HepG2 (cell line): ENCODE data around the gene RDH14. TPM values are rescaled to one million over a fixed set of nuclear protein-coding genes. Genes with fewer than 3 reads are reported as not detected.

ENCODE experiments used
- ATAC-seq: fragments of 200-7000 bp; cut with Tn5 transposase; 3 replicates; pipeline ENCODE4 v1.9.1; 2020; ENCODE audit warnings: mild to moderate bottlenecking, moderate library complexity
- BruUV-seq: library from RNA; stranded (reverse); fragments of 400-500 nt; replicated peaks from 2 replicates; lab custom pipeline; 2021; lab: Mats Ljungman, UMichigan
- CTCF ChIA-PET: fragments of 300-600 bp; formaldehyde crosslinking; extraction: SDS; loops from one replicate; lab custom pipeline; 2021; ENCODE audit warnings: low total read pairs, inconsistent platforms, low intra/inter-chr PET ratio; lab: Yijun Ruan, JAX
- POLR2A ChIA-PET: fragments of 350-600 bp; sonication (Branson Sonifier 250); formaldehyde crosslinking; loops from one replicate; lab custom pipeline; 2020; ENCODE audit warnings: antibody characterized with exemption, inconsistent platforms; lab: Yijun Ruan, JAX
- DNase-seq: peaks from one replicate; pipeline ENCODE4 v3.0.0-alpha.2; 2015; ENCODE audit warnings: low spot score
- FAIRE-seq: peaks from 3 replicates; lab custom pipeline; 2011; peaks lifted over from hg19 to GRCh38; lab: Jason Lieb, UNC
- H2AFZ ChIP-seq: one replicate; pipeline ENCODE4 v1.6.1; 2011; ENCODE audit warnings: low read length, inconsistent platforms
- H3K27ac ChIP-seq: fragments of 300-600 bp; 3 replicates; pipeline ENCODE4 v1.8.0; 2011; ENCODE audit warnings: mixed run types, mild to moderate bottlenecking, mixed read lengths, low read length, inconsistent platforms; ENCODE audit not compliant: insufficient read depth; ENCODE audit errors: extremely low read length
- H3K27me3 ChIP-seq, 2 experiments: fragments of 200-600 bp in 1 of 2; 2 replicates in 1 of 2; 3 replicates in 1 of 2; pipeline versions ENCODE4 v1.6.0 to v1.8.0; 2011; ENCODE audit warnings: low read length in 2 of 2, mild to moderate bottlenecking in 2 of 2, moderate library complexity in 2 of 2, inconsistent platforms in 1 of 2; ENCODE audit not compliant: insufficient read depth in 2 of 2, control insufficient read depth in 1 of 2
- H3K36me3 ChIP-seq, 2 experiments: fragments of 200-600 bp in 1 of 2; replicated peaks in 1 of 2; 2 replicates in 1 of 2; 3 replicates in 1 of 2; pipeline versions ENCODE4 v1.5.1 to v1.8.0; 2011; ENCODE audit warnings: low read length in 2 of 2, inconsistent platforms in 1 of 2; ENCODE audit not compliant: insufficient read depth in 2 of 2, control insufficient read depth in 1 of 2
- H3K4me1 ChIP-seq: 2 replicates; pipeline ENCODE4 v1.5.1; 2012; ENCODE audit warnings: low read length, inconsistent platforms; ENCODE audit not compliant: insufficient read depth
- H3K4me2 ChIP-seq: 2 replicates; pipeline ENCODE4 v1.6.0; 2011; ENCODE audit warnings: low read depth, low read length, inconsistent platforms
- H3K4me3 ChIP-seq, 3 experiments: fragments of 200-600 bp in 1 of 3; sonication (generic), shearing (Covaris generic) in 1 of 3; replicated peaks in 1 of 3; 2 replicates each; pipeline ENCODE4 v1.5.1; 2011 to 2016; ENCODE audit warnings: low read length in 3 of 3, inconsistent platforms in 2 of 3, low read depth in 2 of 3, mild to moderate bottlenecking in 2 of 3, control low read depth in 1 of 3, mixed read lengths in 1 of 3; ENCODE audit not compliant: insufficient read depth in 1 of 3
- H3K79me2 ChIP-seq: one replicate; pipeline ENCODE4 v1.6.1; 2011; ENCODE audit warnings: low read length, inconsistent platforms; ENCODE audit not compliant: insufficient read depth
- H3K9ac ChIP-seq: 2 replicates; pipeline ENCODE4 v1.6.0; 2011; ENCODE audit warnings: mild to moderate bottlenecking, low read depth, low read length, inconsistent platforms; ENCODE audit not compliant: insufficient read depth
- H3K9me3 ChIP-seq: 2 replicates; pipeline ENCODE4 v1.5.1; 2012; ENCODE audit warnings: mild to moderate bottlenecking, low read length
- H4K20me1 ChIP-seq: 2 replicates; pipeline ENCODE4 v1.6.0; 2011; ENCODE audit warnings: inconsistent platforms, mild to moderate bottlenecking, low read length, moderate library complexity; ENCODE audit not compliant: insufficient read depth
- AGO2 ChIP-seq: fragments of 200-400 bp; formaldehyde crosslinking; optimal IDR thresholded peaks from 2 replicates; pipeline ENCODE3; 2017; ENCODE audit warnings: mild to moderate bottlenecking, low read depth, low read length, moderate library complexity
- GATAD1 ChIP-seq: IDR thresholded peaks from 2 replicates; pipeline ENCODE4 v1.6.1; 2016; ENCODE audit warnings: missing genetic modification reagents, missing compliant biosample characterization
- ISL2 ChIP-seq: sonication (generic); formaldehyde crosslinking; IDR thresholded peaks from 2 replicates; pipeline ENCODE4 v1.5.0; 2020; ENCODE audit warnings: missing genetic modification reagents
- MIXL1 ChIP-seq: IDR thresholded peaks from 2 replicates; pipeline ENCODE4 v1.6.1; 2016
- MTA1 ChIP-seq: sonication (generic); formaldehyde crosslinking; IDR thresholded peaks from 2 replicates; pipeline ENCODE4 v1.4.0; 2020; ENCODE audit warnings: missing genetic modification reagents, mild to moderate bottlenecking, borderline replicate concordance
- NFKBIZ ChIP-seq: IDR thresholded peaks from 2 replicates; pipeline ENCODE4 v1.6.1; 2018; ENCODE audit warnings: missing genetic modification reagents, missing compliant biosample characterization
- NFYC ChIP-seq: IDR thresholded peaks from 2 replicates; pipeline ENCODE4 v1.6.1; 2016; ENCODE audit warnings: missing genetic modification reagents, missing compliant biosample characterization
- SIN3B ChIP-seq: fragments of 150-350 bp; IDR thresholded peaks from 2 replicates; pipeline ENCODE4 v1.6.1; 2014; ENCODE audit warnings: low read length
- SNAPC2 ChIP-seq: sonication (generic); formaldehyde crosslinking; IDR thresholded peaks from 2 replicates; pipeline ENCODE4 v1.8.1; 2022; ENCODE audit warnings: mild to moderate bottlenecking, missing genetic modification reagents
- ZNF556 ChIP-seq: sonication (generic); formaldehyde crosslinking; IDR thresholded peaks from 2 replicates; pipeline ENCODE4 v1.4.0; 2020; ENCODE audit warnings: mild to moderate bottlenecking, missing genetic modification reagents, borderline replicate concordance
- ZNF607 ChIP-seq: sonication (generic); formaldehyde crosslinking; IDR thresholded peaks from 2 replicates; pipeline ENCODE4 v1.5.1; 2020; ENCODE audit warnings: missing genetic modification reagents, mild to moderate bottlenecking, borderline replicate concordance
- WGBS: methylation state at CpG from one replicate; pipeline ENCODE4 v1.1.6; 2017; ENCODE audit warnings: low lambda C conversion rate; 5-methylcytosine and 5-hydroxymethylcytosine counted together
- in situ Hi-C: cut with HindIII; loops from 2 replicates; pipeline ENCODE4 v1.10.0; 2017; ENCODE audit warnings: low pct_unique_long_range_greater_than_20kb; ENCODE audit not compliant: extremely low pct_ligation_motif_present
- intact Hi-C: fragments of 100-400 bp; cut with micrococcal nuclease; formaldehyde crosslinking; loops from one replicate; pipeline ENCODE4 v1.10.0; 2022; ENCODE audit not compliant: unreplicated experiment
- polyA plus RNA-seq, 8 experiments: library from polyadenylated mRNA; depleted of rRNA in 3 of 8; stranded (reverse) in 7 of 8; unstranded in 1 of 8; fragments of >200 nt; fragmentation: Illumina TruSeq in 4 of 8; extraction: Trizol in 4 of 8; gene quantifications; 2 replicates each; pipeline versions ENCODE4 v1.2.1 to v1.2.3, GENCODE V29; 2011 to 2016; ENCODE audit warnings: low read depth in 4 of 8, missing spikeins in 1 of 8, mixed read lengths in 1 of 8; ENCODE audit not compliant: insufficient read depth in 1 of 8
- total RNA-seq, 5 experiments: library from RNA; depleted of rRNA; stranded (reverse); fragments of >200 nt; fragmentation: Illumina TruSeq; extraction: Trizol; gene quantifications; 2 replicates each; pipeline ENCODE4 v1.2.3, GENCODE V29; 2016; ENCODE audit warnings: low read depth in 1 of 5
- TF ChIP-seq, protein P1 (sequence below): sonication (generic); formaldehyde crosslinking; IDR thresholded peaks from 2 replicates; pipeline ENCODE4 v1.5.0; 2020; ENCODE audit warnings: mild to moderate bottlenecking, missing genetic modification reagents, moderate library complexity
- TF ChIP-seq, protein P2 (sequence below): IDR thresholded peaks from 2 replicates; pipeline ENCODE4 v1.6.1; 2018; ENCODE audit warnings: missing genetic modification reagents, mild to moderate bottlenecking, missing compliant biosample characterization
- TF ChIP-seq, protein P3 (sequence below): sonication (generic); formaldehyde crosslinking; IDR thresholded peaks from 2 replicates; pipeline ENCODE4 v1.4.0; 2020; ENCODE audit warnings: mild to moderate bottlenecking, missing genetic modification reagents

Gene RDH14
- total and polyA plus RNA-seq, 2 of the 13 experiments (the other 11 are each of a cell fraction or from before 2014, with no cell fraction given) = 27.4 to 39.9 TPM

DNA sequence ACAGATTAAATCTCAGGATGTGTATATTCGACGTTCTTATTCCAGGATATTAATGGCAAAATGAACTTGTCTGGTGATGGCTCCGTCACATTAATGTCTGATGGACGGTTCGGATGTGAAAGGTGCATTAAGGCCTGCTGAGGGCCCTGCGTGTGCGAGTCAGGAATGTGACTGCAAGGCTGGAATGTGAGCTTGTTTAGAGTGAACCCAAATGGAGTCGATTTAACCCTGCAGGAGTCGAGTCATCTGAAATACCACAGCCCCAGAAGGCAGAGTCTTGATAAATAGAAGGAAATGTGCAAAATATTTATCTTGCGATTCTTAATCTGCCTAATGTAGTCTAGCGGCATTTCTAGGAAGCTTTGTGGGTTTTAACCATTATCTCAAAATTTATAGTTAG, 44.3 kb downstream of the RDH14 start:
- no TSS peak for BruUV-seq
- no peak overlapping the region for H3K27ac ChIP-seq
- in situ Hi-C loops = no loop called here
- WGBS = 22% methylated on average over 11 of the region's 11 CpGs
- no peak for FAIRE-seq
- no peaks in the 10 kb centered on the region for H3K36me3 ChIP-seq
- no peak for TF ChIP-seq ISL2 (CRISPR knock-in tag)
- TF ChIP-seq ZNF556 = no peak
- TF ChIP-seq, protein P1, sequence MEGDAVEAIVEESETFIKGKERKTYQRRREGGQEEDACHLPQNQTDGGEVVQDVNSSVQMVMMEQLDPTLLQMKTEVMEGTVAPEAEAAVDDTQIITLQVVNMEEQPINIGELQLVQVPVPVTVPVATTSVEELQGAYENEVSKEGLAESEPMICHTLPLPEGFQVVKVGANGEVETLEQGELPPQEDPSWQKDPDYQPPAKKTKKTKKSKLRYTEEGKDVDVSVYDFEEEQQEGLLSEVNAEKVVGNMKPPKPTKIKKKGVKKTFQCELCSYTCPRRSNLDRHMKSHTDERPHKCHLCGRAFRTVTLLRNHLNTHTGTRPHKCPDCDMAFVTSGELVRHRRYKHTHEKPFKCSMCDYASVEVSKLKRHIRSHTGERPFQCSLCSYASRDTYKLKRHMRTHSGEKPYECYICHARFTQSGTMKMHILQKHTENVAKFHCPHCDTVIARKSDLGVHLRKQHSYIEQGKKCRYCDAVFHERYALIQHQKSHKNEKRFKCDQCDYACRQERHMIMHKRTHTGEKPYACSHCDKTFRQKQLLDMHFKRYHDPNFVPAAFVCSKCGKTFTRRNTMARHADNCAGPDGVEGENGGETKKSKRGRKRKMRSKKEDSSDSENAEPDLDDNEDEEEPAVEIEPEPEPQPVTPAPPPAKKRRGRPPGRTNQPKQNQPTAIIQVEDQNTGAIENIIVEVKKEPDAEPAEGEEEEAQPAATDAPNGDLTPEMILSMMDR = no peak
- no peak for TF ChIP-seq NFYC (CRISPR knock-in tag)
- TF ChIP-seq AGO2 = no peak
- TF ChIP-seq, protein P2, sequence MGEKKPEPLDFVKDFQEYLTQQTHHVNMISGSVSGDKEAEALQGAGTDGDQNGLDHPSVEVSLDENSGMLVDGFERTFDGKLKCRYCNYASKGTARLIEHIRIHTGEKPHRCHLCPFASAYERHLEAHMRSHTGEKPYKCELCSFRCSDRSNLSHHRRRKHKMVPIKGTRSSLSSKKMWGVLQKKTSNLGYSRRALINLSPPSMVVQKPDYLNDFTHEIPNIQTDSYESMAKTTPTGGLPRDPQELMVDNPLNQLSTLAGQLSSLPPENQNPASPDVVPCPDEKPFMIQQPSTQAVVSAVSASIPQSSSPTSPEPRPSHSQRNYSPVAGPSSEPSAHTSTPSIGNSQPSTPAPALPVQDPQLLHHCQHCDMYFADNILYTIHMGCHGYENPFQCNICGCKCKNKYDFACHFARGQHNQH = no peak
- no peak for TF ChIP-seq ZNF607 (CRISPR knock-in tag)
- no peak for TF ChIP-seq SIN3B
- TF ChIP-seq SNAPC2 (CRISPR knock-in tag) = no peak
- TF ChIP-seq MIXL1 (CRISPR knock-in tag) = no peak
- TF ChIP-seq GATAD1 (CRISPR knock-in tag) = no peak
- TF ChIP-seq, protein P3, sequence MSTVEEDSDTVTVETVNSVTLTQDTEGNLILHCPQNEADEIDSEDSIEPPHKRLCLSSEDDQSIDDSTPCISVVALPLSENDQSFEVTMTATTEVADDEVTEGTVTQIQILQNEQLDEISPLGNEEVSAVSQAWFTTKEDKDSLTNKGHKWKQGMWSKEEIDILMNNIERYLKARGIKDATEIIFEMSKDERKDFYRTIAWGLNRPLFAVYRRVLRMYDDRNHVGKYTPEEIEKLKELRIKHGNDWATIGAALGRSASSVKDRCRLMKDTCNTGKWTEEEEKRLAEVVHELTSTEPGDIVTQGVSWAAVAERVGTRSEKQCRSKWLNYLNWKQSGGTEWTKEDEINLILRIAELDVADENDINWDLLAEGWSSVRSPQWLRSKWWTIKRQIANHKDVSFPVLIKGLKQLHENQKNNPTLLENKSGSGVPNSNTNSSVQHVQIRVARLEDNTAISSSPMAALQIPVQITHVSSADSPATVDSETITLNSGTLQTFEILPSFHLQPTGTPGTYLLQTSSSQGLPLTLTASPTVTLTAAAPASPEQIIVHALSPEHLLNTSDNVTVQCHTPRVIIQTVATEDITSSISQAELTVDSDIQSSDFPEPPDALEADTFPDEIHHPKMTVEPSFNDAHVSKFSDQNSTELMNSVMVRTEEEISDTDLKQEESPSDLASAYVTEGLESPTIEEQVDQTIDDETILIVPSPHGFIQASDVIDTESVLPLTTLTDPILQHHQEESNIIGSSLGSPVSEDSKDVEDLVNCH = no peak
- no peak for TF ChIP-seq MTA1
- TF ChIP-seq NFKBIZ (CRISPR knock-in tag) = no peak
- H3K27me3 ChIP-seq = peaks cover 1 to 5% of the 10 kb centered on the region in 2 experiments; a peak in 2 of 5 replicates
- intact Hi-C loops = no loop called here
- CTCF ChIA-PET = no interaction called here
- no peaks in the 10 kb centered on the region for H4K20me1 ChIP-seq
- no peak overlapping the region for H2AFZ ChIP-seq
- H3K9ac ChIP-seq = no peak overlapping the region
- H3K79me2 ChIP-seq = no peaks in the 10 kb centered on the region
- no peak overlapping the region for H3K4me2 ChIP-seq
- H3K4me3 ChIP-seq = no peak overlapping the region
- DNase-seq = no peak
- no peaks in the 10 kb centered on the region for H3K9me3 ChIP-seq
- no peaks in the 10 kb centered on the region for H3K4me1 ChIP-seq
- no peak for ATAC-seq
- POLR2A ChIA-PET = no interaction called here
